ENCODE data around the gene OR6Y1.

Gene OR6Y1

DNA sequence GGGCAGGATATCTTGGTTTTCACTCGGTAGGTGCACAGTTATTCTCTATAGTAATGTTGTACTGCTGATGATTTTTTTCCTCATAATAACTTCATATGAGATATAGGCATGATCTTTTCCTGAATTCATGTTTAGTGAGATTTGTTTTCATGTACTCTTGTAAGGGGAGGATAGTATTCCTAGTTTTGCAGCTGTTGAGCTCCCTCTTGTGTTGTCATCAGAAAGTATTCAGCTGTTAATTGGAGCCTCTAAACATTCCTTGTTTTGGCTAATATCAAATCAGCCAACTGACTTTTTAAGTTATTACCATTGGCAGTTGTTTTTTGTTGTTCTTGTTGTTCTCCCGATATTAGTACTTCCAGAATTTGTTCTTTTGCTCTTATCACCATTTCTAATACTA lies 57.8 kb downstream of the OR6Y1 start:
- no peak overlapping the region for H3K4me3 ChIP-seq (ENCODE audit: low read depth in 1 of 2, low read length in 2 of 2)

DNA sequence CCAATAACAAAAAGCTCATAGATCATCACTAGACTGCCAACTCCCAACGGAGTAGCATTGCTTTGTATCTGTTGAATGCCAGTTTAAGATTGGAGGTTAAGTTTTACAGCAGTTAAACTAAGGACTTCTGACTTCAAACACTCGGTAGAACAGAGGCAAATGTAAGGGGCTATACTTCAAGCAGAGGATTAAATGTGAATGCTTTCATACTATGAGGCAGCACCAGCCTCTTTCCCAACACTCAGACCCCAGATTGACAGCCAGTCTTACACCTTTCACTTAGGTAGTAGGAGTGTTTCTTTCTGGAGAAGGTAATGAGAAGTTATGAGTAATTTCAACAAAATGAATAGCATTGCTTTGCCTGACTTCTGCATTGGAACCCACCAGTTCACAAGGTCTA lies 59.4 kb downstream of the OR6Y1 start:
- Histone ChIP-seq H3K9me3 (ENCODE audit: control insufficient read depth in 1 of 2, low read length in 2 of 2) (no peaks in the 10 kb centered on the region), H3K4me1 (ENCODE audit: control insufficient read depth in 1 of 2, insufficient read depth in 2 of 2, low read length in 2 of 2) (no peaks in the 10 kb centered on the region), H3K27ac (ENCODE audit: low read length) (no peak overlapping the region), H3K27me3 (ENCODE audit: low read depth, low read length) (no peaks in the 10 kb centered on the region), H3K4me3 (ENCODE audit: low read depth in 1 of 2, low read length in 2 of 2) (no peak overlapping the region), H3K36me3 (ENCODE audit: control insufficient read depth in 1 of 2, insufficient read depth in 2 of 2, low read length in 2 of 2) (no peaks in the 10 kb centered on the region)

More for the DNA sequence above, 57.8 kb downstream of the OR6Y1 start:
- Histone ChIP-seq H3K9me3 (ENCODE audit: control insufficient read depth in 1 of 2, low read length in 2 of 2) (no peaks in the 10 kb centered on the region), H3K36me3 (ENCODE audit: control insufficient read depth in 1 of 2, insufficient read depth in 2 of 2, low read length in 2 of 2) (no peaks in the 10 kb centered on the region), H3K27ac (ENCODE audit: low read length) (no peak overlapping the region), H3K4me1 (ENCODE audit: control insufficient read depth in 1 of 2, insufficient read depth in 2 of 2, low read length in 2 of 2) (no peaks in the 10 kb centered on the region), H3K27me3 (ENCODE audit: low read depth, low read length) (no peaks in the 10 kb centered on the region)

Measured in muscle layer of duodenum (tissue), 2 donors.